GM18505 (cell line): ENCODE data around the gene THOP1.

Experiments used
- ATAC-seq: cut with Tn5 transposase; IDR thresholded peaks from one replicate; pipeline ENCODE4 v1.9.1; 2021; ENCODE audit not compliant: unreplicated experiment
- POLR2A ChIP-seq: IDR thresholded peaks from 4 replicates; pipeline ENCODE4 v1.6.1; 2011; ENCODE audit warnings: borderline replicate concordance; ENCODE audit not compliant: insufficient read depth, insufficient read length; ENCODE audit errors: extremely low read depth

The THOP1 gene

GRCh38 chr19:2797280-2797679, 12.0 kb downstream of the THOP1 start:
- no peak for ATAC-seq
- TF ChIP-seq POLR2A: no peak

- ATAC-seq: no peak
- no peak for TF ChIP-seq POLR2A
Observed at GRCh38 chr19:2798158-2798685, 12.9 kb downstream of the THOP1 start.

- ATAC-seq: no peak
- TF ChIP-seq POLR2A: no peak
Observed at GRCh38 chr19:2798733-2799132, 13.4 kb downstream of the THOP1 start.

GRCh38 chr19:2799273-2800020, 14.1 kb downstream of the THOP1 start:
- TF ChIP-seq POLR2A: no peak
- no peak for ATAC-seq

GRCh38 chr19:2800506-2800905, 15.2 kb downstream of the THOP1 start:
- no peak for ATAC-seq
- no peak for TF ChIP-seq POLR2A

- ATAC-seq: no peak
- TF ChIP-seq POLR2A: no peak
Observed at GRCh38 chr19:2802826-2803225, 17.5 kb downstream of the THOP1 start.

GRCh38 chr19:2803486-2804155, 18.3 kb downstream of the THOP1 start:
- no peak for ATAC-seq
- no peak for TF ChIP-seq POLR2A

GRCh38 chr19:2804156-2805004, 19.1 kb downstream of the THOP1 start:
- ATAC-seq: no peak
- no peak for TF ChIP-seq POLR2A

GRCh38 chr19:2805261-2805900, 20.1 kb downstream of the THOP1 start:
- no peak for TF ChIP-seq POLR2A
- no peak for ATAC-seq

- TF ChIP-seq POLR2A: no peak
- ATAC-seq: no peak
Observed at GRCh38 chr19:2805991-2806649, 20.8 kb downstream of the THOP1 start.

- no peak for ATAC-seq
- no peak for TF ChIP-seq POLR2A
Observed at GRCh38 chr19:2806736-2807378, 21.6 kb downstream of the THOP1 start.
